HG02610 (cell line): ENCODE results near the gene PYCR2.
"Not testable (repeated sequence)": the region's sequence is repeated elsewhere in the genome, so short reads cannot be mapped to it uniquely, and the experiment has no call there.

Source experiments
- ATAC-seq: cut with Tn5 transposase; IDR thresholded peaks from one replicate; pipeline ENCODE4 v1.9.1; 2021; ENCODE audit warnings: mild to moderate bottlenecking, moderate library complexity; ENCODE audit not compliant: unreplicated experiment

PYCR2 gene

DNA sequence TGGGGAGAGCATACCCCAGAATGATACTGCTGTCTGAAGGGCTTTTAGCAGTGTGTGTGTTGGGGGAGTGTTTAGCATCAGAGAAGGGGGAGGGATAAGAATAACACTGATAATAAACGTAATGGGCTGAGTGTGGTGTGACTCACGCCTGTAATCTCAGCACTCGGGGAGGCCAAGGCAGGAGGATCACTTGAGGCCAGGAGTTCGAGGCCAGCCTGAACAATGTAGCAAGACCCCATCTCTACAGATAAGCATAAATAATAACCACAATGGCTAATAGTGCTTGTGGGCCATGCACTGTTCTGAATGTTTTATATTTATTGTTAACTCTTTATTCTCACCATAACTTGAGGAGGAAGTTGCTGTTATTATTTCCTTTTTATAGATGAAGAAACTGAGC lies 19.5 kb upstream of the PYCR2 start:
- no peak for ATAC-seq

DNA sequence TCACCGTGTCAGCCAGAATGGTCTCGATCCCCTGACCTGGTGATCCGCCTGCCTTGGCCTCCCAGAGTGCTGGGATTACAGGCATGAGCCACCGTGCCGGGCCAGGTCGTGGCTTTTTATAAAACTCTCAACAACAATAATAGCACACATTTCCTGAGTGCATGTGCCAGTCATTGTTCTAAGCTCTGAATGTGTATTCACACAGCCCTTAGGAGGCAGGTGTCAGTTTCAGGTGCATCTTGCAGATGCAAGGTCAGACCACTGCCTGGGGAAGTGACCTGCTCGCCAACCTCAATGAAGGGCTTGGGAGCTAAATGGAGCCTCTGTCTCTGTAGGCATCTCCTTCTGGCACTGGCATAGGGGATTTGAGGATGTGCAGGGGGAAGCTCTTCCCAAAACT lies 18.5 kb upstream of the PYCR2 start:
- peak; percentile 69 for ATAC-seq

DNA sequence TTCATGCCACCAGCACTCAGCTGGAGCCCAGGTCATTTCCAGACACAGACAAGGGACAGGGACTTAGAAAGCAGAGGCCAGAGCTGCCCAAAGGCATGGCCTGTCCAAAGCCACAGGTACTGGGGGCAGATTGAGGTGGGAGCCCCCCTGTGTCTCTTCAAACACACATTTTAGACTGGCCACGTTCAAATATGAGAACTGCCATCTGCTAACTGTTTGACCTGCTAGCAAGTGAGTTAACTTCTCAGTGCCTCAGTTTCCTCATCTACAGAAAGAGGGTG lies 17.8 kb upstream of the PYCR2 start:
- no peak for ATAC-seq

DNA sequence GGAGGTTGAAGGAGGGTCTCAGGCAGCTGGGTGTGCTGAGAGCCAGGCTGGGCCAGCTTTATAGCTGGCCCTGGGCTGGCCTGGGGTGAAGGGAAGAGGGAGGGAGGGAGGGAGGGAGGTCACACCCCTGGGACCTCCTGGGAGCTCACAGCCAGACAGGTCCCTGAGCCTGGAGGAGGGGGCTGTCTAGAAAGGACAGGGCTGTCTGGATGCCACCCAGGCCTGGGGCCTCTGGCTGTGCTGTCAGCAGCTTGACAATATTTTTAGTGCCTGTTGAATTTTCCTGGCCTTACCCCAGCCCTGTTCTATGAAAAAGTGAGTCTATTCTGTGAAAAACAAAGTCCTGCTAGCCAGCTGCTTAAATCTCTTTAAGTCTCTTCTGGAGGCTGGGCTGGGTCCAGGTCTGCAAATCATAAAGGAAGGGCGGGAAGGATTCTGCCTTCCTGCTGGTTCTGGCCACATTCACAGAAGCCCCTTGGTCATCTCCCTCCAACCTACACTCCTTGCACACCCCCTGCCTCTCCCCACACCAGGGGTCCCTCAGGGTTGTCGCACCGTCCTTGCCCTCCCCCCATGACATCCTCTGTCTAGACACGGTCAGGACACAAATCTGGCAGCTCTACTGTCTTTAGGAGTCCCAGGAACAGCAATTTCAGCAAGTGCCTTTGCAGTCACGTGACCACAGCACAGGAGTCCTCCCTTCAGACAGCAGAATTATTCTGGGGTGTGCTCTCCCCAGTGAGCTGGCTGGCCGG lies 17.3 kb upstream of the PYCR2 start, which contains the start of gene LEFTY2:
TSS of gene LEFTY2 (minus strand) at position 34 of the 755 bp plus-strand sequence. CDS start 80 bp downstream, outside the sequence.
- no peak for ATAC-seq

DNA sequence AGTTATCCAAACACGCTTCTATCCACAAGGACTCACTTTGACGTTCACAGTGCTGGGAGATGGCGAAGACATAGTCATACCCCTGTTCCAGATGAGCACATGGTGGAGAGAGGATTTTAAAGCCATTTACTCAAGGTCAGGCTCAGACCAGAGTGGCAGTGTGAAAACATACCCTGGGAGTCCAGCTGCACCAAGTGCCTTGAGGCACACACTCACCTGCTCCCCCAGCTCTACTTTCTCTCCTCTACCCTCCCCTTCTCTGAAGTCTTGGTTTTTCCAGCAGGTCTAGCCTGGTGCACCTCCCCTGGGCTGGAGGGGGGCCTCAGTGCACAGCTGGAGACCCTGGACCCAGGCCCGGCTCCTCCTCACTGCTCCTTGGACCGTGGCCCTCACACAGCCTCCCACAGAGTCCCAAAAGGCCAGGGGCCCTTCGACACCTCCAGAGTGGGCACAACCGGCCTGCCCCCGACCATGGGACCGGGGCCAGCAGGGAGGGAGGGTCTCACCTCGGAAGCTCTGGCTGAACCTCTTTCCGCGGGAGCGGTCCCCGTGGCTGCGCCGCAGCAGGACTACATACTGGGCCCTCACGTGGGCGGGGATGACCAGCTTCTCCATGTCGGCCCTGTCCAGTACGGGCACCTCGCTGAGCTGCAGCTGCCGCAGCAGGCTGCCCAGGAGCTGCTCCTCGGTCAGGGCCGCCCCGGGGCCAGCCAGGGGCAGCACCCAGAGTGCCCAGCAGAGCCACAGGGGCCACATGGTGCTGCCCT lies 16.5 kb upstream of the PYCR2 start:
- no peak for ATAC-seq

DNA sequence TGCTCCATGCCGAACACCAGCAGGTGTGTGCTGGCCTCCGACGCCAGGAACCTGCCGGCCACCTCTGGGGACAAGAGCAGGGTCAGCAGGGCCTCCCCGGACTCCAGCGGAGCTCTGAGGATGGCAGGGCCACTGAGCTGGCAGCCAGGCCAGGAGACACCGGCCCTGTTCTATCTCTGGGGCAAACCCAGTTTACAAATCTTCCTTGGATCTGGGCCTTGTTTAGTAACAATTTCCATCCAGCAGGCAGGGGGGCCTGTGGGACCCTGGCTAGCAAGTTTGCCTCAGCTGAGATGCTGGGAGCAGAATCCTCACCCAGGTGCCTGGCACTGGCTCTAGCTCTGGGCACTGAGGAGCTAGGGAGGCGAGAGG lies 15.9 kb upstream of the PYCR2 start:
- not testable (repeated sequence) for ATAC-seq

DNA sequence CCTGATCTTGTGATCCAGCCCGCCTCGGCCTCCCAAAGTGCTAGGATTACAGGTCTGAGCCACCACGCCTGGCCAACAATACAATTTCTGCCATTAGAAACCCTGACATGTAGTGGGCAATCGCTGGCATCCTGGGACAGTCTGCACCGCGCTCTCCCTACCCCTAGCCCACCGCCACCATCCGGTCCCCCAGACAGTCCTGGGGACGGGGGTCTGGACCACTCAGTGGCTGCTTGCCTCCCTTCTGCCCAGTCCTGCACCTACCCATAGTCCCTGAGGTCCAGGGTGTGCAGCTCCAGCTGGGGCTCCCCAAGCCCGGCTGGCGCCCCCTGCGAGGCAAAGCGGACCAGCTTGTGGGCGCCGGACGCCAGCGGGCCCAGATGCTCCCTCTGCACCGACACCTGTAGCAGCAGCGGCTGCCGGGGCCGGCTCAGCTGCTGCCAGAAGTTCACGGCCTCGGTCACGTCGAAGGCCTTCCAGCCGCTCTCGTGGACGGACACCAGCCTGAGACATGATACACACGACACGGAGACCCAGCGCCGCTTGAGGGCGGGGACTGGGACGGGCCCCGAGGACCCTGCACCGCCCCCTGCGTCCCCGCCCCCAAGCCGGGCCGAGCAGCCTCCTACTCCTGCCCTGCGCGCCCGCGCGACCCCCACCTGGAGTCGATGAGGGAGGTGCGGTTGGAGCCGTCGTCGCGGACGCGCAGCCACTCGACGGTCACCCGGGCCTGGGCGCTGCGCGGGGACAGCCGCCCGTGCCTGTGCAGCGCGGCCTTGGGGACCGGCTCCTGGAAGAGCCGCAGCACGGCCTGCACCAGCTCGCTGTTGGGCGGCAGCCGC lies 15.3 kb upstream of the PYCR2 start:
- not testable (repeated sequence) for ATAC-seq

DNA sequence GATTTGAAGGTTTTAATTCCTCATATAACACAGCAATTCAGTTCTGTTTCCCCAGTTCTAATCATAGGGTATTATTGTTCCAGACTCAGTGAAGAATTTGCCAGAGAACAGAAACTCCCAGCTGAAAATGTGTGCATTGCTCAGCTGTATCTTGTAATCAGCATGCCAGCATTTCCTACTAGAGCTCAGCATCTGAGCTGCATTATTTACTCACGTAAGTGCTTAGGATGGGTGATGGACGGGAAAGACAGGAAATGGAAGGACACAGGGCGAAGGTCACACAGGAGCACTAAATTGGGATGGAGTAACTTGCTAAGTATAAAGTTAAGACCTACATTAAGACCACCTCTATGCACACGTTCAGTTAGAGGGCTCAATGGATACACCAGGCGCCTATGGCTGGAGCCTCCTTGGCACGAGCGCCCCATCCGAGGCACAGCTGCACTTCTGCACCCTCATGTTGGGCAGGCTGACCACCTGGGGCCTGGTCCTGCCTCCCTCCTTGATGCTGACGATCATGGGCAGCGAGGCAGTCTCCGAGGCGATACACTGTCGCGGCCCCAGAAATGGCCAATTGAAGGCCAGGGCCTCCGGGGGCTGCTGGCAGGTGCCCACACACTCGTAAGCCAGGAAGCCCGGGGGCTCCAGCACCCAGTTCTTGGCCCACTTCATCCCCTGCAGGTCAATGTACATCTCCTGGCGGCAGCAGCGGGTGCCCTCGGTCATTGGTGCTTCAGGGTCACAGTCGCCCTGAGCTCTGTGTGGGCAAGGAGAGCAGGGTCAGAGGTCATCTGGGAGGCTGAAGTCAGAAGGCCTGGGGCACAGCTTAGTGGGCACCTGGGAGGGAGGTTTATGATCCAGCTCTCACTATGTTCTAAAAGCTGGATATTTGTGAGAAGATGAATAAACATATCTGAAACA lies 13.3 kb upstream of the PYCR2 start:
- no peak for ATAC-seq

DNA sequence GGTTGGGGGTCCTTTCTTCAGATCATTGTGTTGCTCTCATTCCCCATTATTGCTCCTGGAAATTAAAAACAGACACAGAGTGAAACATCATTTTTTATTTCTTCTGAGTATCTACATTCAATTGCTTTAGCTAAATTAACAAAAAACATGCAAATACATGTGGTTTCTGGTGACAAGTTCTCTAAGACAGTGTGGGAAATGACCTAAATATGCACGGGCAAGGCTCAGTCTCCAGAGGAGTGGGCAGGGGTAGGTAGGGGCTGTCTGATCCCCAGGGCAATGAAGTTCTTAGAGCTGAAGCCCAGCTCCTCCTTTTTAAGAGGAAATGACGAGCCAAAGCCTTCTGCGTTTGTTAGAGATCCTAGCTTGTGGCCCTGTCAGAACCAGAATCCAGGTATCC lies 12.5 kb upstream of the PYCR2 start:
- no peak for ATAC-seq

DNA sequence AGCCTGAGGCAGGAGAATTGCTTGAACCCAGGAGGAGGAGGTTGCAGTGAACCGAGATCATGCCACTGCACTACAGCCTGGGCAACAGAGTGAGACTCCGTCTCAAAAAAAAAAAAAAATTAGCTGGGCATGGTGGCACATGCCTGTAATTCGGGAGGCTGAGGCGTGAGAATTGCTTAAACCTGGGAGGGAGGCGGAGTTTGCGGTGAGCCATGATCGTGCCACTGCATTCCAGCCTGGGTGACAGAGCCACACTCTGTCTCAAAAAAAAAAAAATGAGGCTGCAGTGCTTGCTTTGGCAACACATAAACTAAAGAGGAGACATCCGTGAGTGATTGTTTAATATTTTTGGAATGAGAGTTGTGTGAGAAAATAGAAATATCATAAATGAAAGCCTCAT lies 12.0 kb upstream of the PYCR2 start:
- ATAC-seq: not testable (repeated sequence)

DNA sequence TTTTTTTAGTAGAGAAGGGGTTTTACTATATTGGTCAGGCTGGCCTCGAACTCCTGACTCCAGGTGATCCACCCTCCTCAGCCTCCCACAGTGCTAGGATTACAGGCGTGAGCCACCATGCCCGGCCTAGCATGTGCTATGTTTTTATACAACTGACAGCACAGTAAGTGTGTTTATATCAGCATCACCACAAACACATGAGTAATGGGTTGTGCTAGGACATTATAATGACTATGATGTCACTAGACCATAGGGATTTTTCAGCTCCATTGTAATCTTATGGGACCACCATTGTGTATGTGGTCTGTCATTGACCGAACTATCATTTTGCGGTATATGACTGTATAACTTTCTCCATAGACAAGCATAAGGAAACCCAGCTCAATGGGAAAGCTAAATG lies 10.7 kb upstream of the PYCR2 start:
- no peak for ATAC-seq

DNA sequence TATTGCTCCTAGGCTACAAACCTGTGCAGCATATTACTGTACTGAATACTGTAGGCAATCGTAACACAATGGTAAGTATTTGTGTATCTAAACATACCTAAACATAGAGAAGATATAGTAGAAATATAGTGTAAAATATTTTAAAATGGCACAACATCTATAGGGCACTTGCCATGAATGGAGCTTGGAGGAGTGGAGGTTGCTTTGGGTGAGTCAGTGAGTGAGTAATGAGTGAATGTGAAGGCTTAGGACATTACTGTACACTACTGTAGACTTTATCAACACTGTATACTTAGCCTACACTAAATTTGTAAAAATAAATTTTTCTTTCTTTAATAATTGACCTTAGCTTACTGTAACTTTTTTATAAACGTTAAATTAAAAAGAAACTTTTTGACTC lies 9.0 kb upstream of the PYCR2 start:
- ATAC-seq: no peak

DNA sequence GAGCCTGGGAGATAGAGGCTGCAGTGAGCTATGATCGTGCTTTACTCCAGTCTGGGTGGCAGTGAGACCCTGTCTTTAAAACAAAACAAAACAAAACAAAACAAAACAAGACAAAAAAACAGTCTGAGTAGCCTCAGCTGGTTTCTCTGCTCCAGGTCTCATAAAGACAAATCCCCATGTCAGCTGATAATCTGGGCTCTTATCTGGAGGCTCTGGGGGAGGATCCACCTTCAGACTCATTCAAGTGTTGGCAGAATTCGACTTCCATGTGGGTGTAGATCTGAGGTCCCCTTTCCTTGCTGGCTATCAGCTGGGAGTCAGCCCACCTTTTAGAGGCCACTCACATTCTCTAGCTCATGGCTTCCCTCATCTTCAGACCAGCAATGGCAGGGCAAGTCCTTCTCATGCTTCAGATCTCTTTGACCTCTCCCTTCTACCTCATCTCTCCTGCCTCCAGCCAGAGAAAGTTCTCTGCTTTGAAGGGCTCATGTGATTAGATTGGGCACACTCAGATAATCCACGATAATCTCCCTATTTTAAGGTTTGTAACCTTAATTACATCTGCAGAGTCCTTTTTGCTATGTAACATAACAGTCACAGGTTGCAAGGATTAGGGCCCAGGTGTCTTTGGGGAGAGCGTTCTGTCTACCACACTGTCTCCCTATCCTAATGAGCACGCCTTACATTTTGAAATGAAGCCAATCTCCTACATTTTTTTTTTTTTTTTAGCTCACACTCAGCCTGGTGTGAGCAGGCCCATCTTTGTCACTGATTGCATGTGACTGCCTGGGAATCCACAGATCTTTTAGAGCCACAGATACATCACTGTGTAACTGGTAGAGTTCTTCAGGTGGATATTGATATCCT lies 7.5 kb upstream of the PYCR2 start:
- ATAC-seq: no peak

DNA sequence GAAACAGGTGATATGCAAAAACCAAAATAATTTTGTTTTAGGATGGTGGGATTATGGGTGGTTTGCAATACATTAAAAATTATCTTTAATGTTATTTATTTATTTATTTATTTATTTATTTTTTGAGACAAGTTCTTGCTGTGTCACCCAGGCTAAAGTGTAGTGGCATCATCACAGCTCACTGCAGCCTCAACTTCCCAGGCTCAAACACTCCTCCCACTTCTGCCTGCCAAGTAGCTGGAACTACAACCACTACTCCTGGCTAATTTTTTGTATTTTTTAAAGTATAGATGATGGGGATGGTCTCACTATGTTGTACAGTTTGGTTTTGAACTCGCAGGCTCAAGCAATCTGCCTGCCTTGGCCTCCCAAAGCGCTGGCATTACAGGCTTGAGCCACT lies 6.5 kb upstream of the PYCR2 start:
- no peak for ATAC-seq

DNA sequence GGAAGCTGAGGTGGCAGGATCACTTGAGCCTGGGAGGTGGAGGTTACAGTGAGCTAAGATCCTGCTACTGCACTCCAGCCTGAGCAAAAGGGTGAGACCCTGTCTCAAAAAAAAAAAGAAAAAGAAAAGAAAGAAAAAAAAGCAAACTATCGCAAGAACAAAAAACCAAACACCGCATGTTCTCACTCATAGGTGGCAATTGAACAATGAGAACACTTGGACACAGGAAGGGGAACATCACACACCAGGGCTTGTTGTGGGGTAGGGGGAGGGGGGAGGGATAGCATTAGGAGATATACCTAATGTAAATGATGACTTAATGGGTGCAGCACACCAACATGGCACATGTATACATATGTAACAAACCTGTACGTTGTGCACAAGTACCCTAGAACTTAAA lies 5.4 kb upstream of the PYCR2 start:
- ATAC-seq: not testable (repeated sequence)

DNA sequence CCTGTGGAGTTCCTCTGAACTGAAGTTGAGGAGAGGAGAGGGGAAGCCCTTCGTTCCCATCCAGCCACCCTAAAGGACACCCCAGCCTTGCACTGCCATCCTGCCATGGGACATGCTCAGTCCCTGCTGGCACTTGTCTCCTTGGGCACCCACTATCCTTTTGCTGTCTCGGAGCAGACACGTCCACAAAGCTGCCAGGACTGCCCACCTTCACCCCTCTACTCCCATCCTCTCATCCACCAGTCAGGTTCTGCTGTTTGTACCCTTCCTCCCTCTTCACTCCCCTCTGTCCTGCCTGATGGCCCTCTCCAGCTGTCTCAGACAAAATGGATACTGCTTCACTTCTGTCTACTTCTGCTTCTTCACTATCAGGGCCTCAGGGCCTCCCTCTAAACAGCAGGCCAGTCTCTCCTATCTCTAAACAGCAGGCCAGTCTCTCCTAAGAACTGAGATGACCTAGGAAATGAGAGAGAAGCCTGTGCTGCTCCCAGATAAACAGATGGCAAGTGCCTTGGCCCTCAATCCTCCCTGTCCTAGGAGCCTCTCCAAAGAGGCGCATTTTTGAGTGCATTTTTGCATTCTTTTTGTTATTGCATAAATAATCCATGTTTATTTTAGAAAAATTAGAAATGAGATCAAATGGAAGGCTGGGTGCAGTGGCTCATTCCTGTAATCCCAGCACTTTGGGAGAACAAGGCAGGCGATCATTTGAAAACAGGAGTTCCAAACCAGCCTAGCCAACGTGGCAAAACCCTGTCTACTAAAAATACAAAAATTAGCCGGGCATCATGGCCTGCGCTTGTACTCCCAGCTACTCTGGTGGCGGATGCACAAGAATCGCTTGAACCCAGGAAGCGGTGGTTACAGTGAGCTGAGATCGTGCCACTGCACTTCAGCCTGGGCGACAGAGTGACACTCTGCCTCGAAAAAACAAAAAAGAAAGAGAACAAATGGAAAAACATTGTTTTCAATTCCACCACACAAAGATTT lies 4.4 kb upstream of the PYCR2 start:
- ATAC-seq: no peak

DNA sequence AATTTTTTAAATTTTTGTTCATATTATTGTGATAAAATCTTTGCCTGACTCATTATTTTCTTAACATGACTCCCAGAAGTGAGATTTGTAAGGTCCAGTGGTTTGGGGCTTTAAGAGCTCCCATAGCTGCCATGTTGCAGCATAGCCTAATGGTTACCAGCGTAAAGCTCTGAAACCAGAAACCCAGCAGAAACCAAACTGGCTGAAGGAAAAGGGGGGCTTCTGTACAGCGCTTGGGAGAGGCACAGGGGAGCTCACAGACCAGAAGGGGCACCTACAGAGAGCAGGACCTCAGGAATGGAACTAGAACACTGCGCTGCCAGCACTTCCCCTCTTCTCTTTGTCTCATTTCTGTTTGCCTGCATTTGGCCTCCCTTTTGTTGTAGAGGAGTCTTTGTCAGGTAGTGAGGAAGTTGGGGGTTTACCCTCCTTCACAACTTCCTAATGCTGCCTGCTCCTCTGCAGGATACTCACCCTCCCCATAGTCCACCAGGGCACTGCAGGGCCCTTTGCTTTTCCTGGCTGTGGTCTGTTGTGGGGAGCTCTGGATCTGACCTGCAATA lies 2.6 kb upstream of the PYCR2 start:
- ATAC-seq: no peak

DNA sequence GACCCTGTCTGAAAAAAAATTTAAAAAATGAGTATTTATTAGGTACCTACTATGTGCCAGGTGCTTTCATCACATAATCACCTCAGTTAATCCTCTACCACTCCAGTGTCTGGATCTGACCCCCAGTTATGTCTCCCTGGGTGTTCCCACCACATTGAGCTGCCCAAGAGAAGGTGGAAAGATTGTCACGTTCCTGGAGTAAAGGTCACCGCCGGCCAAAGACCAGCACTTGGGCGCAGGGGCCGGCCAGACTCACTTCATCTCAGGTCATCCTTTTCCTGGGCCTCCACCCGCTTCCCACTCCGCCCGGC lies 714 bp downstream of the PYCR2 start:
- ATAC-seq: no peak
